Loucy (cell line): ENCODE results near the gene SSBP4.

Experiments
- H2AFZ ChIP-seq: fragments of 200-600 bp; sonication (generic); 2 replicates; pipeline ENCODE4 v1.6.0; 2016; ENCODE audit warnings: antibody characterized with exemption, mild to moderate bottlenecking, low read length, moderate library complexity
- H3F3A ChIP-seq: fragments of 200-600 bp; 2 replicates; pipeline ENCODE4 v1.6.0; 2016; ENCODE audit warnings: antibody characterized with exemption, low read depth, mild to moderate bottlenecking
- H3K27me3 ChIP-seq: fragments of 200-600 bp; sonication (generic); 2 replicates; pipeline ENCODE4 v1.6.1; 2014; ENCODE audit warnings: low read length, mild to moderate bottlenecking; ENCODE audit not compliant: insufficient read depth, poor library complexity, severe bottlenecking
- H3K36me3 ChIP-seq: fragments of 200-600 bp; sonication (generic); 2 replicates; pipeline ENCODE4 v1.6.1; 2016; ENCODE audit warnings: low read length; ENCODE audit not compliant: insufficient read depth
- H3K4me1 ChIP-seq: fragments of 200-600 bp; sonication (generic); 2 replicates; pipeline ENCODE4 v1.5.1; 2014; ENCODE audit warnings: low read length, mild to moderate bottlenecking; ENCODE audit not compliant: insufficient read depth, poor library complexity, severe bottlenecking
- H3K4me2 ChIP-seq: fragments of 200-600 bp; sonication (generic); 2 replicates; pipeline ENCODE4 v1.6.0; 2014; ENCODE audit warnings: antibody characterized with exemption, low read length, low read depth, mild to moderate bottlenecking; ENCODE audit not compliant: poor library complexity, severe bottlenecking
- H3K4me3 ChIP-seq: fragments of 200-600 bp; sonication (generic); 2 replicates; pipeline ENCODE4 v1.5.1; 2014; ENCODE audit warnings: low read length, mild to moderate bottlenecking, mixed read lengths; ENCODE audit not compliant: poor library complexity, severe bottlenecking
- H3K79me2 ChIP-seq: fragments of 200-600 bp; sonication (generic); 2 replicates; pipeline ENCODE4 v1.6.1; 2014; ENCODE audit warnings: low read length; ENCODE audit not compliant: insufficient read depth
- H3K9ac ChIP-seq: fragments of 200-600 bp; sonication (generic); 2 replicates; pipeline ENCODE4 v1.6.0; 2014; ENCODE audit warnings: mild to moderate bottlenecking, low read depth, low read length, moderate library complexity; ENCODE audit not compliant: poor library complexity, severe bottlenecking
- H3K9me2 ChIP-seq: fragments of 200-600 bp; sonication (generic); replicated peaks from 2 replicates; pipeline ENCODE4 v1.6.1; 2016; ENCODE audit warnings: low read depth, low read length, mixed read lengths
- H3K9me3 ChIP-seq: fragments of 200-600 bp; sonication (generic); 2 replicates; pipeline ENCODE4 v1.6.1; 2014; ENCODE audit warnings: mild to moderate bottlenecking, antibody characterized with exemption, low read length, low read depth; ENCODE audit not compliant: insufficient read depth
- H4K20me1 ChIP-seq: fragments of 200-600 bp; sonication (generic); 2 replicates; pipeline ENCODE4 v1.6.0; 2014; ENCODE audit warnings: antibody characterized with exemption, low read length, mild to moderate bottlenecking; ENCODE audit not compliant: insufficient read depth, poor library complexity, severe bottlenecking
- CTCF ChIP-seq: fragments of 200-600 bp; sonication (generic); conservative IDR thresholded peaks from 2 replicates; pipeline ENCODE4 v1.5.1; 2014; ENCODE audit warnings: mild to moderate bottlenecking, antibody characterized with exemption, low read length
- EZH2phosphoT487 ChIP-seq: fragments of 200-600 bp; IDR thresholded peaks from 2 replicates; pipeline ENCODE4 v1.6.1; 2018; ENCODE audit warnings: antibody characterized with exemption, mild to moderate bottlenecking, moderate library complexity, borderline replicate concordance

SSBP4 gene

GRCh38 chr19:18449552-18449951 is 30.4 kb downstream of the SSBP4 start:
- Histone ChIP-seq H3K79me2 (no peaks in the 10 kb centered on the region), H3F3A (no peaks in the 10 kb centered on the region), H3K9ac (no peak overlapping the region), H2AFZ (no peak overlapping the region), H3K4me3 (no peak overlapping the region), H3K9me2 (no peaks in the 10 kb centered on the region), H3K36me3 (peaks cover 51% of the 10 kb centered on the region; the same call in 1 of the 2 replicates), H3K9me3 (no peaks in the 10 kb centered on the region), H3K4me2 (no peak overlapping the region), H3K27me3 (no peaks in the 10 kb centered on the region), H4K20me1 (no peaks in the 10 kb centered on the region), H3K4me1 (no peaks in the 10 kb centered on the region)
- TF ChIP-seq CTCF (no peak), EZH2phosphoT487 (no peak)

GRCh38 chr19:18450021-18450930 is 31.1 kb downstream of the SSBP4 start:
- Histone ChIP-seq H3K9ac (no peak overlapping the region), H3K4me1 (no peaks in the 10 kb centered on the region), H3F3A (no peaks in the 10 kb centered on the region), H3K36me3 (peaks cover 45% of the 10 kb centered on the region; the same call in 1 of the 2 replicates), H3K27me3 (no peaks in the 10 kb centered on the region), H3K79me2 (no peaks in the 10 kb centered on the region), H3K9me3 (no peaks in the 10 kb centered on the region), H2AFZ (no peak overlapping the region), H3K4me3 (no peak overlapping the region), H4K20me1 (no peaks in the 10 kb centered on the region), H3K9me2 (no peaks in the 10 kb centered on the region), H3K4me2 (no peak overlapping the region)
- no peak for TF ChIP-seq CTCF
- no peak for TF ChIP-seq EZH2phosphoT487

GRCh38 chr19:18450931-18451836 is 32.0 kb downstream of the SSBP4 start:
- Histone ChIP-seq H3K27me3 (no peaks in the 10 kb centered on the region), H3K4me2 (no peak overlapping the region), H3K9me2 (no peaks in the 10 kb centered on the region), H3K4me3 (no peak overlapping the region), H3K4me1 (no peaks in the 10 kb centered on the region), H3K9ac (no peak overlapping the region), H3K79me2 (no peaks in the 10 kb centered on the region), H3F3A (no peaks in the 10 kb centered on the region), H2AFZ (no peak overlapping the region), H4K20me1 (no peaks in the 10 kb centered on the region), H3K36me3 (peaks cover 42% of the 10 kb centered on the region; the same call in 1 of the 2 replicates), H3K9me3 (no peaks in the 10 kb centered on the region)
- TF ChIP-seq EZH2phosphoT487 = no peak
- TF ChIP-seq CTCF = peak; percentile 94
